HG03469 (cell line): ENCODE measurements around the gene CTDSPL.
"Not testable (repeated sequence)": the region's sequence is repeated elsewhere in the genome, so short reads cannot be mapped to it uniquely, and the experiment has no call there.

ENCODE experiments used
- ATAC-seq: cut with Tn5 transposase; IDR thresholded peaks from one replicate; pipeline ENCODE4 v1.9.1; 2021; ENCODE audit warnings: mild to moderate bottlenecking, moderate library complexity, moderate number of reproducible peaks; ENCODE audit not compliant: unreplicated experiment

CTDSPL gene, protein sequence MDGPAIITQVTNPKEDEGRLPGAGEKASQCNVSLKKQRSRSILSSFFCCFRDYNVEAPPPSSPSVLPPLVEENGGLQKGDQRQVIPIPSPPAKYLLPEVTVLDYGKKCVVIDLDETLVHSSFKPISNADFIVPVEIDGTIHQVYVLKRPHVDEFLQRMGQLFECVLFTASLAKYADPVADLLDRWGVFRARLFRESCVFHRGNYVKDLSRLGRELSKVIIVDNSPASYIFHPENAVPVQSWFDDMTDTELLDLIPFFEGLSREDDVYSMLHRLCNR

DNA sequence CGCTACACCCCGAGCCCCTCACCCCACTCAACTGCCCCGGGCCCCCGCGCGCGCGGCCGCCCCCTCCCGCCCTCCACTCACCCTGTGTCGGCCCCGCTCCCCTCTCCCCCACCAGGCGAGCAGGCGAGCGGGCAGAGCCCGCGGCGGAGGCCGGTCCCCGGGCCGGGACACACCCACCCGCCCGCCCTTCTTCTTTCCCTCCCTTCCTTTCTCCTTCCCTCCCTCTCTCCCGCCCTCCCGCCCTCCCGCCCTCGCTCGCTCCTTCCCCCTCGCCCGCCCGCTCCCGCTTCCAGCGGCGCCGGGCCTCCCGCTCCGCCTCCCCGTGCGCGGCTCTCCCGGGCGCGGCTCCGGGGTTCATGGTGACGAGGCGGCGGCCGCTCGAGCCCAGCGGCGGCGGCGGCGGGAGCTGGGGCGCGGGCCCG lies at the start of gene CTDSPL:
TSS of gene CTDSPL (plus strand) at position 261 of the 422 bp plus-strand sequence. CDS start 320 bp downstream, outside the sequence.
- ATAC-seq: no peak

DNA sequence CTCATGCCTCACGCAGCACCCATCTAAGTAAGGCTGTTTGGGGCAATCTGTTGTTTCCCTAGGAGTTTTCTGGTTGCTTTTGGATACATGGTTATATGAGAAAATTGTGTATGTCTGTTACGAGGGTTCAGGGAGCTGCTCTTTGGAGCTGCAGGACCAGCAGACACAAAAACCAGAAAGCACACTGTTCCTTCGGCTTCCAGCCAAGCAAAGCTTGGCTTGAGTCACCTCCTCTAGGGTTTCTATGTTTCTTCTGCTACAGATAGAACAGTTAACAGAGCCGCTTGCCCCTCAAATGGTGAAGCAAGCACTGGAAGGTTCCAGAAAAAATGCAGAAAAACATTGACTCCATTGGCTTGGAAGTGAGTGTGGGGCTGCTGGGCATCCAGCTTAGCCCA lies 49.2 kb upstream of the CTDSPL start:
- no peak for ATAC-seq

DNA sequence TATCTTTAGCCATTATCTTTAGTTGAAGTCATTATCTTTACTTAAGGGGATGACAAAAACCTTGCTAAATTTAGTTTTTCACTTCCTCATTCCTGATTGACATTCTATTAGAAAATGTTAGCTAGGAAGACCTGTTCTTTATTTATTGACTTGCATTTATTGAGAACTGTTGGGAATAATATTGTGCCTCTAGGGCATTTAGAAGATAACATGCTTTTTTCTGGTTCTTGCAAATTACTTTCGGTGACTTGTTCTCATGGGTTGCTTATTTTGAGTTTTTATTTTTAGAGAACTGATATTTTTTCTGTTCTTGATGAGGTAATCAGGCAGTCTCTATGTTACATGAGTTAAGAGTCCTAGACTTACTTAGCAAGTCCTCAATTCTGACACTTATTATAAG lies 48.3 kb upstream of the CTDSPL start:
- no peak for ATAC-seq

DNA sequence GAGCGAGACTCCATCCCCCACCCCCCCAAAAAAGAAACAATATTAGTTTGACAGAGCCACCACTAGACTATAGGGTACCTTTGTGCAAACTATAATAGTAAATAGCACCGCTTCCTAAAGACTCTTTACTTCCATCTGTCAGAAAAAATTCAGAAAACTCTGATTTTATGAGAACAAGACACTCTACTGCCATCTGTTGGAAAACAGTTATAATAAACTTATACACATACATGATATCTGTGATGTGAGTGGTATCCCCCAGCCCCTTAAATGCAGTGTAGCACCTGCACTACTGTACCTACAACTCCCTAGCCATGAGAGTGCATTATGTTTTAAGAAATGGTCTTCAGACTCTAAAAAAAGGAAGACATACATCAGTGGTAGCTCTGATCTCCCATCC lies 47.1 kb upstream of the CTDSPL start:
- no peak for ATAC-seq

DNA sequence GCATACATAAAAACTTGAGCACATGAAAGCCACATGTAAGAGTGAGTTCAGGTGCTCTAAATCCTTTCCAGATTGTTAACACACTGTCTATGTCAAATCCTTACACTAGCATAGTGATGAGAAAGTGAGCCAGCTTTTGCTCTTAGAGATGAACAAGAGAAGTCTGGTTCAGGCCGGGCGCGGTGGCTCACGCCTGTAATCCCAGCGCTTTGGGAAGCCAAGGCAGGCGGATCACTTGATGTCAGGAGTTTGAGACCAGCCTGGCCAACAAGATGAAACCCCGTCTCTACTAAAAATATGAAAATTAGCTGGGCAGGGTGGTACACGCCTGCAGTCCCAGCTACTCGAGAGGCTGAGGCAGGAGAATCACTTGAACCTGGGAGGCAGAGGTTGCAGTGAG lies 46.5 kb upstream of the CTDSPL start:
- ATAC-seq: not testable (repeated sequence)

DNA sequence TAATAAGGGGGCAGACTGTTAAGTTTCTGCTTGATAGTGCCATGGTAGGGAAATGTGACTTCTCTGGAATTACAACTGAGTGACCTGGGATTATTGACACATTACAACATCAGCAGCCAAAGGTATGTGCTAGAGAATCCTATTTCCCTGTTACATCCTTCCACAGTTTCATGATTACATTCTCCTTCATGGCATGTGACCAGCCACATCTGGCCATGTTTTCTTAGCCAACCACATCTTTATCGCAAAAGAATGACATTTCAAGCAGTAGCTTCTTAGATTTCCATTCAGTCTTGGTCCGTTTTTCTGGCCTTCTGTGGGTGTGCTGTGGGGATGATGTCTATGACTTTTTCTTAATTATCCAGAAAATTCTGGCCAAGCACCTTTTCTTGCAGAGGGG lies 45.4 kb upstream of the CTDSPL start:
- no peak for ATAC-seq

DNA sequence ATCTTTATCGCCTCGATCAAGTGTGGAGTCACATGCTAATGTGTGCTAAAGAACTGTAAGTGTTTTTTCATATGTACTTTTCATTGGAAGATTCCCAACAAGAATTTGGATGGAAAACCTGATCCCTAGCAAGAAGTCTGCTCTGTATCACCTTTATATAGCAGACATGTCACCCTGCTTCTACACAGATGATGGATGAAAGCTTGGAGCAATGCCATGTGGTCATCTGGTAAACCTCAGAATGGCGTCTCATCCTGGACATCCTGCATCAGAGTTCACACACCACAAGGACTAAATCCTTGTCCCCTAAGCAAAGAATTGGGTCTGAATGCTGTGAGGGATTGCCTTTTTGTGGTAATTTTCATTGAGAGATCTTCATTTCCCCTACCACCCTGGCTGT lies 42.1 kb upstream of the CTDSPL start:
- no peak for ATAC-seq

DNA sequence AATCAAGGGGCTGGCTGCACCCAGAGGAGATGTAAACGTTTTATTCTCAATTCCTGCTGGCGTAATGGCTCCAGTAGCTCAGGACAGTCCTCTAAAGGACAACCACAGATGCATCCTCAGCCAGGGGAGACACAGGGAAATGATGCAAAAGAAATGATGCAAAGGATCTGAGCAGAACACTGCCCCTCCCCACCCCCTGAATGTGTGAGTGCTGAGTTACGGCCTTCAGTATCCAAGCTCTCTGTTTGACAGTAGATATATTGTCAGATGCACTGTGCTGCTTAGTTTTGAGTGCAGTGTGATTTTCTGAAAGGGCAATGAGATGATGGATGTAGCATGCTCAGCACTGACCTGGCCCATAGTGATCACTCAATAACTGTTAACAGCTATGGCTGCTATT lies 41.4 kb upstream of the CTDSPL start:
- ATAC-seq: no peak

DNA sequence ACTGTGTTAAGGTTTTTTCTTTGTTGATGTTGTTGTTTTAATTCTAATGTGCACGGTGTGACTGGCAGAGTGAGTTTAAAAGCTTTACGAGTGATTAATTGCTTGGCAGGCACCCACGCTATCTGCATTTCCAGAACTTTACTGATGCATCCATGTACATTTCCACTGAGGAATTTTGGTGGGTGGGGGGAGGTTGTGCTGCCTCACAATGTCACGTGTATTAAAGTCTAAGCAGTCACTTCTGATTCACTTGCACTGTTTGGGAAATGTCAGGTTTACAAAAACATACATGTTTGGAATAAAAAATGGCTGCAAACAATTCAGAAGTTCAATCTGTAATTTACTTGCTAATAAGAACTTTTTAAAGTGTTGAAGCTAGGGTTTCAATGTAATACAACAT lies 38.5 kb upstream of the CTDSPL start:
- ATAC-seq: no peak

DNA sequence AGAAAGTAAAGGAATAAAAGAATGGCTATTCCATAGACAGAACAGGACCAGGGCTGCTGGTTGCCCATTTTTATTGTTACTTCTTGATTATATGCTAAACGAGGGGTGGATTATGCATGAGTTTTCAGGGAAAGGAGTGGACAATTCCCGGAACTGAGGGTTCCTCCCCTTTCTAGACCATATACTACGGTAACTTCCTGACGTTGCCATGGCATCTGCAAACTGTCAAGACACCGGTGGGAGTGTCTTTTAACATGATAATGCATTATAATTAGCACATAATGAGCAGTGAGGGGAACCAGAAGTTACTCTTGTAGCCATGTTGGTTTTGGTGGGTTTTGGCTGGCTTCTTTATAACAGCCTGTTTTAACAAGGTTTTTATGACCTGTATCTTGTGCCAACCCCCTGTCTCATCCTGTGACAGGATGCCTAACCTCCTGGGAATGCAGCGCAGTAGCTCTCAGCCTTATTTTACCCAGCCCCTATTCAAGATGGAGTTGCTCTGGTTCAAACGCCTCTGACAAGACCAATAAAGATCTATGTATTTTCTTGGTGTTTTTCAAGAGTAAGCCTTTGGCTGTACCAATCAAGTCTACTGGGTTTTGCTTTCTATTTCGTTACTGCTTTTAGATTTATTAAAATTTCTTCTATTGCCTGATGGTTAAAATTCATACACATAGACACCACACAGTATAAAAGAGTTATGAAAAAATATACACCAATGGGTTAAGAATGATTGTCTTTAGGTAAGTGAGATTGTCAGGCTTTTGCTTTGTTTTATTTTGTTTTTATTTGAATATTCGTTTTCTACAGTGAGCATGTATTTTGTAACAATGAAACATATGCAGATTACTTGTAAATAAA lies 37.4 kb upstream of the CTDSPL start:
- no peak for ATAC-seq

DNA sequence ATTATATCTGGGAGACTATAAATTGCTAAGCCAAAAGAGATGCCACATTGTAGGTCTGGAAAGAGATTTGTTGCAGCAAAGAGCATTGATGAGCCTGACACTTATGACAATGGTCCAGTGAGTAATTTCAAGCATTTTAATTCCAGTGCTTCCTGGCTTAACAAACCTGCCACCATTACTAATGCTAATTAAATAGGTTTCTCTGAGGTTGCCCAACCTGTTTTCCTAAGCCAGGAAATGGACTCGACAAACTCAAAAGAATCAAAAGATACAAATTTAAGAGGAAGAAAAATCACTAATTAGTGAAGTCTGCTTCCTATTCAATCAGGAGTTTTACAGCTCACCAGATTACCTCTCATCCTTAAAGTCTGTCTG lies 36.7 kb upstream of the CTDSPL start:
- ATAC-seq: no peak

DNA sequence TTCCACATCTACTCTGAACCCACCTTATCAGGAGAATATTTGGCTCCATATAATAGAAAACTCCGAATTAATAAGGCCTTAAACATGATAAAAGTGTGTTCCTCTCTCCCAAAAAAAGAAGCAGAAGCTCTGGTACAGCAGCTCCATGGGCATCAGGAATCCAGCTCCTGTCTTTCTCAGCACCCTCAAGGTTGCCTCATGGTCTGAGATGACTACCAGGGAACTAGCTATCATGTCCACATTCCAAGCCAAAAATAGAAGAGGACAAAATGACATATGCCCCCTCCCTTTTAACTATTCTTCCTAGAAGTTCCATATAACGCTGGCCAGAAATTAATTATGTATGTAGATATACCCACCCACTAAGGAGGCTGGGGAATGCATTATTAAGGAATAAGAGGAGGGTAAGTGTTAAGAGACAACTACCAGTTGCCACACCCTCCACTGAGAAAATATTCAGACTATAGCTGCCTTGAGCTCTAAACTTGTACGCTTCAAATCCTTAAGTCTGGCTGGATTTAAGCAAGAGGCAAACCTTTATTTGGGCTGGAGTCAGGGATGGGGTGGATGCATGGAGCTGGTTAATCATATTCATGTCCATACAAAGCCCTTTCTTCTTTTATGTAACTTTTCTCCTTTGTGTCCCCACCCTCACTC lies 35.8 kb upstream of the CTDSPL start:
- ATAC-seq: no peak

DNA sequence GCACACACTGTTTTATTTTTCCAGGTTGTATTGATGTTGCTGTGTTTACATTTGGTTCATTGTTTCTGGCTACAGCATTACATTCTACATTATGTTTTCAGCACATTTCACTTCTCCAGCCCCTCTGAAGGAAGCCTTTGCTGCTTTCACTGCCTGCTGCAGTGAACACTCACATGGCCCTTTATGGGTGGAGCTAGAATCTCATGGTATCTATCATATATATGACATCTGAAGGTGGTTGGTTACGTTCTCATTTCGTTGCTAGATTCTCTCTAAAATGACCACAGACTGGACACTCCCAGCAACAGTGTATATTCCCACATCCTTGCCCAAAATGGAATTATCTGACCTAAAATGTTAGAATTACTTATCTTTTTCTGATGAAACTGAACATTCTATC lies 35.2 kb upstream of the CTDSPL start:
- ATAC-seq: no peak

DNA sequence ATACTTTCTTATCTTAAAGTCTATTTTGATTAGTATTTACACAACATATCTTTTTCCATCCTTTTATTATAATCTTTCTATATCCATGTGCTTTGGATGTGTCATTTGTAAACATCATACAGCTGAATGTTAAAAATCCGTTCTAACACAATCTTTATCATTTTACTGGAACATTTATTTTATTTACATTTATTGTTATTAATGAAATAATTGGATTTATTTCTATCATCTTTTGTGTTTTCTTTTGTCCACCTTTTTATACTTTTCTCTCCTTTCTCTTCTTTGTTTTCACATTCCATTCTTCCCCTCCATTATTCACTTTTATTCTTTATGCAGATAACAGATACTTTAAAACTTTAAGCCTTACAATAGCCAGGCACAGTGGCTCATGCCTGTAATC lies 34.7 kb upstream of the CTDSPL start:
- ATAC-seq: no peak

DNA sequence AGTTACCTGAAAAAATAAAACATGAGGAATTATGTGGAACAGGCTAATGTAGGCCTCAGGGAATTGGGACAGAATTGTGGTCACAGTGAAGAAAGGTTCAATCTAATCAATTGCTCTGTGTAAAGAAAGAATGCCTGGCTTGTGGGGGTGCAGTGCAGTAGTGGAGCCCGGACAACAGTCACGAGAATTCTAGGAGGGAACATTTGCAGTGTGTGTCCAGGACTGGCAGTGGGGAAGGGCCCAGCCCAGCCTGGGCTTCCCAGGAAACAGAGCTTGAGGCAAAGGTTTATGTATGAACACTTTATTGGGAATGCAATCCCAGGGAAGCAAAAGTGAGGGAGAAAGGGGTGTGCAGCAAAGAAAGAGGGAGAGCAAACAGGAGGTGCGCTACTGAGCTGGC lies 29.2 kb upstream of the CTDSPL start:
- no peak for ATAC-seq

DNA sequence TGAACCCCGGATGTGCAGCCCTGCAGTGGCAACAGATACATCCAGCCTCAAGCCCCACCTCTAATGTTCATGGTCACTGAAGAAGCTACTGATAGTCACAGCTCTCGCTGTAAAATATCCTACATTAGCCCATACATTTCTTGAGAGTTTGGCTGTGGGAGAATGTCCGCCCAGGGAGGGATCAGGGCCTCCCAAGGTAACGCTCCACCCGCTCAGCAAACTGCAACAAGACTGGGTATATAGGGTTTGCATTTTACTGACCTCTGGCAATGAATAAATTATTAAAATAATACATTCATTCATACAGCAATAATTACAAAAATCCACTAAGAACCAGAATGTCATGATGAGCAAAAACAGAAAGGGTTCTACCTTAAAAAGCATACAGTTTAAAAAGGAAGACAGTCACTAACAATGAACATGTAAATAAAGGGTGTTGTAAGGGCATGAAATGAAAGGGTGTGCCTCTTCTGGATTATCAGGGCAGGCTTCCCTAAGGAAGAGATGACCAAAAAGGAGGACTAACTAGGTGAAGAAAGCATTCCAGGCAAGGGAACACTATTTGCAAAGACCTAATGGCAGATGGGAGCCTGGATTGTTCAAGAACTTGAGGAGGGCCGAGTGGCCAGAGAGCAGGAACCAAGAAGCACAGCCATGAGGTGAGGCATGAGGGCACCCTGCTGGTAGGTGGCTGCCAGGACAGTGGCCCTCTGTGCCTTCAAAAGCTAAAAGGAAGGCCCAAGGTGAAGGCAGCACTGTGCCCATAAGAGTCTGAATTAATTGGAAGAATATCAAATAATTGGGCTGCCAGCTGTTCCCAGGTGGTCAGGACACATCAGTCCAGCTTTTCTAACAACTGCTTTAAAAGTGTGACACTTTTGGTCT lies 28.1 kb upstream of the CTDSPL start:
- ATAC-seq: no peak

DNA sequence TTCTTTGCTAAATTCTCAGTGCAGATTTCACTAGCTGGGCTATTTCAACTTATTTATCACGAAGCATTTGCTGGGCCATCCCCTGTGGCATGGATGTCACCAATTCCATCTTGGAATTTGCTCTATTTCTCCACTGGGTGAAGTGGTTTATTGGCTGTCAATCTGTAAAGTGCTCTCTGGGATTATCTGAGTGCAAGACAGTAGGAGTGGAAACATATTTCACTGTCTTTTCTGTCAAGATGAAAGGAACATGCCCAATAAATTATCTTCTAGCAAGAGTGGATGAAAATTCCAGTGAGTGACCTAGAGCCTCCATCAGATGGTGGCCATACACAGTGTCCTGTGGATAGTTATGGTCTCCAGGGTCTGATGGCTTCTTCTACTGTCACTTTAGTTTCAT lies 25.1 kb upstream of the CTDSPL start:
- ATAC-seq: no peak

DNA sequence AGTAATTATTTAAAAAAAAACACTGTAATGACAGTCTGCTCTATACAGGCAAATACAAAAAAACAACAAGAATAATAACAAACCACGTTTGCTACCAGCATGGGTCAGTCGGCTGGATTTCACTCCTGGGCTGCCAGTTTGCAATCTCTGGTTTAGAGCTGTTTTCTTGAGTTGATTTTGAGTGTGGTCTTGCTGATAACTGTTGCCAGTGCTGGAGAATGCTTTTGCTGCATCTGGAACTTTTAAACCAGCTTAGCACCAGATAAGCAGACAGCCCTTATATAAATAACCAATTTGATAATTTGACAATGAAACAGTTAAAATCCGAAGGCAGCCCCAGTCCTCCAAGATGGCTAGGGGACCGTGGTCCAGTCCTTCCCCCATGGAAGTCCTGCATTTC lies 14.0 kb upstream of the CTDSPL start:
- no peak for ATAC-seq

DNA sequence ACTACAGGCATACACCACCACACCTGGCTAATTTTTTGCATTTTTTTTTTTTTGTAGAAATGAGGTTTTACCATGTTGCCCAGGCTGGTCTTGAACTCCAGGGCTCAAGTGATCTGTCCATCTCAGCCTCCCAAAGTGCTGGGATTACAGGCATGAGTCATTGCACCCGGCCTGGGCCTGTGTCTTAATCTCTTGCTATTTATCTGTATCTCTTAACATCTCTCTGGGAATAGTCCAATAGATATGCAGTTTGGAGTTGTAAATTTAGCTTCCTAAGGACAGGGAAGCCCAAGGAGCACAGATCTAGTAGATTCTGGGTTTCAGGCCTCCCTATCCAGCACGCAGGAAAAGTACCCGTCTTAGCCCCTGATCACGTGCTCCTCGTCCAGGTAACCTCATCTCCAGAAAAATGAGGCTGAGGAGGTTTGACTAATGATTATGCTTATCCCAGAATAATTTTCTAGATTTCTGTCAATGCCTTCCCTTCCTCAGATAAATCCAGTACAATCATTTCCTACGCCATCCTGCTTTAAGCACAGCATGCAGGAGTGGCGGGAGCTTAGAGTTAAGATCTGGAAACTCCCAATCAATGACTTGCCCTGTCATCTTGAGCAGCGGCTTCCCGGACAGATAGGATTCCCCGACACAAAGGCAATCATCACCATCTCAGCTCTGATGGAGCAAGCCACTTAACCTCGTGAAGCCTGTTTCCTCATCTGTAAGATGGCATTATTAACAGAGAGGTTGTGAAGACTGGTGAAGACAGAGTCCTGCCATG lies 12.3 kb upstream of the CTDSPL start:
- no peak for ATAC-seq

DNA sequence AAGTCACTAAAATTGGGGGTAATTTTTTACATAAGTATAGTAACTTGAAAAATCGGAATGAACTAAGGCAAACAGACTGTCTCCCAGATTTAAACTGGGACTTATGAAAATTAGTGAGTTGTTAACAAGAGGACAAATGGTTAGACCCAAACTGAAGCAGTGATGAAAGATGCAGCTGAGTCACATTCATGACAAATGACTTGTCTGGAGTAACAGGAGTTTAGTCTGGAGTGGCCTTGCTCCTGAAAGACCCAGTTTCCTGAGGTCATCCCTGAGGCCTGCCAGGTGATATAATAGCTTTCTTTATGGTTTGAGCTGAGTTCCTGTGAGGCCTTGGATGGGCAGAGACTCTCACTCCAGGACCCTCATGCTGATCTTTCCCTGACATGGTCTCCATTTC lies 9.6 kb upstream of the CTDSPL start:
- no peak for ATAC-seq
